Measurements from ENCODE around the gene KIF19.

Gene KIF19

DNA sequence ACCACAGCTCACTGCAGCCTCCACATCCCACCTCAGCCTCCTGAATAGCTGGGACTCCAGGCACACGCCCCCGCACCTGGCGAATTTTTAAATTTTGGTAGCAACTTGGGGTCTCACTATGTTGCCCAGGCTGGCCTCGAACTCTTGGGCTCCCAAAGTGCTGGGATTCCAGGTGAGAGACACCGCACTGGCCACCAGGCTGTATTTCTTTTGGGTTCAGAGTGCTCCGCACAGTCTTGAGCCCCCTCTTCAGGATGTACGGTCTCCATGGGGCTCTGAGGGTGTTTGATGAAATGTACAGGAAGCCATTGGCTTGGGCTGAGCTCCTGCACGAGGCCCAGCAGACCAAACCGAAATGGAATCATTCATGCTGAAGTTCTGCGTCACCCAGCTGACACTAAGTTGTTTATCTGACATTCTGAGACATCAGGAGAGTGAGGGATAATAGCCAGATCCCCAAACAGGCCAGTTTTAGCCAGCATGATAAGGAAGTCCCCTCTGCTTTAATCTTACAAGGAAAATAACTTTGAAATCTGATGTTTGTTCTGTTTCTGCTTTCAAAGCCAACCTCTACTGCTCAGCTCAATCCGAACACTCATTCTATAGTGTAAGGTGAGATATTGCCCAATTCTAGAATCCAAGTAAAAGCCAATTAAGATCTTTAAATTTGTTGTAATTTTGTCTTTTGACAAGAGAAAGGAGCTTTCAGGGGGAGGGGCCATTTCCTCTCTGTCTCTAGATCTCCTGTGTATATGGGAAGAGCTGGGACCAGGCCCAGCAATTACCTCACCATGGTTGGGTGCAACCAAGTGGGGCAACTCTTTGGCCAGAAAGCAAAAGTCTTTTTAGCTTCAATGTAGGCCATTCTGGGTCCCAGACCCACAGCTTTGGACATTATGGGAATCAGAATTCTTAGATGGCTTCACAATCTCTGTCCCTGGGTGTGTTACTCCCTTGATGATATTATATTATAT lies 64.9 kb downstream of the KIF19 start:
- TF ChIP-seq ZFP3 (CRISPR knock-in tag; IDR thresholded peaks at IDR 0.05) = no peak
- TF ChIP-seq, protein P1, sequence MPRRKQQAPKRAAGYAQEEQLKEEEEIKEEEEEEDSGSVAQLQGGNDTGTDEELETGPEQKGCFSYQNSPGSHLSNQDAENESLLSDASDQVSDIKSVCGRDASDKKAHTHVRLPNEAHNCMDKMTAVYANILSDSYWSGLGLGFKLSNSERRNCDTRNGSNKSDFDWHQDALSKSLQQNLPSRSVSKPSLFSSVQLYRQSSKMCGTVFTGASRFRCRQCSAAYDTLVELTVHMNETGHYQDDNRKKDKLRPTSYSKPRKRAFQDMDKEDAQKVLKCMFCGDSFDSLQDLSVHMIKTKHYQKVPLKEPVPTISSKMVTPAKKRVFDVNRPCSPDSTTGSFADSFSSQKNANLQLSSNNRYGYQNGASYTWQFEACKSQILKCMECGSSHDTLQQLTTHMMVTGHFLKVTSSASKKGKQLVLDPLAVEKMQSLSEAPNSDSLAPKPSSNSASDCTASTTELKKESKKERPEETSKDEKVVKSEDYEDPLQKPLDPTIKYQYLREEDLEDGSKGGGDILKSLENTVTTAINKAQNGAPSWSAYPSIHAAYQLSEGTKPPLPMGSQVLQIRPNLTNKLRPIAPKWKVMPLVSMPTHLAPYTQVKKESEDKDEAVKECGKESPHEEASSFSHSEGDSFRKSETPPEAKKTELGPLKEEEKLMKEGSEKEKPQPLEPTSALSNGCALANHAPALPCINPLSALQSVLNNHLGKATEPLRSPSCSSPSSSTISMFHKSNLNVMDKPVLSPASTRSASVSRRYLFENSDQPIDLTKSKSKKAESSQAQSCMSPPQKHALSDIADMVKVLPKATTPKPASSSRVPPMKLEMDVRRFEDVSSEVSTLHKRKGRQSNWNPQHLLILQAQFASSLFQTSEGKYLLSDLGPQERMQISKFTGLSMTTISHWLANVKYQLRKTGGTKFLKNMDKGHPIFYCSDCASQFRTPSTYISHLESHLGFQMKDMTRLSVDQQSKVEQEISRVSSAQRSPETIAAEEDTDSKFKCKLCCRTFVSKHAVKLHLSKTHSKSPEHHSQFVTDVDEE (CRISPR knock-in tag; IDR thresholded peaks at IDR 0.05) = peak; percentile 89
- peak; percentile 56; the same call in 1 of the 2 replicates for TF ChIP-seq TCF4 (CRISPR knock-in tag; IDR thresholded peaks at IDR 0.05; ENCODE audit: borderline replicate concordance)
- no peak for TF ChIP-seq ZNF8 (CRISPR knock-in tag; IDR thresholded peaks at IDR 0.05)
- TF ChIP-seq OSR1 (CRISPR knock-in tag; IDR thresholded peaks at IDR 0.05) = no peak
- TF ChIP-seq ESRRG (CRISPR knock-in tag; IDR thresholded peaks at IDR 0.05) = peak; percentile 59; the same call in 1 of the 2 replicates
- TF ChIP-seq ISL1 (CRISPR knock-in tag; IDR thresholded peaks at IDR 0.05) = peak; percentile 69
- TF ChIP-seq, protein P2, sequence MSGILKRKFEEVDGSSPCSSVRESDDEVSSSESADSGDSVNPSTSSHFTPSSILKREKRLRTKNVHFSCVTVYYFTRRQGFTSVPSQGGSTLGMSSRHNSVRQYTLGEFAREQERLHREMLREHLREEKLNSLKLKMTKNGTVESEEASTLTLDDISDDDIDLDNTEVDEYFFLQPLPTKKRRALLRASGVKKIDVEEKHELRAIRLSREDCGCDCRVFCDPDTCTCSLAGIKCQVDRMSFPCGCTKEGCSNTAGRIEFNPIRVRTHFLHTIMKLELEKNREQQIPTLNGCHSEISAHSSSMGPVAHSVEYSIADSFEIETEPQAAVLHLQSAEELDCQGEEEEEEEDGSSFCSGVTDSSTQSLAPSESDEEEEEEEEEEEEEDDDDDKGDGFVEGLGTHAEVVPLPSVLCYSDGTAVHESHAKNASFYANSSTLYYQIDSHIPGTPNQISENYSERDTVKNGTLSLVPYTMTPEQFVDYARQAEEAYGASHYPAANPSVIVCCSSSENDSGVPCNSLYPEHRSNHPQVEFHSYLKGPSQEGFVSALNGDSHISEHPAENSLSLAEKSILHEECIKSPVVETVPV (CRISPR knock-in tag; IDR thresholded peaks at IDR 0.05) = no peak
- peak; percentile 60; the same call in 1 of the 2 replicates for TF ChIP-seq SNAI2 (CRISPR knock-in tag; IDR thresholded peaks at IDR 0.05)
- TF ChIP-seq TOX (CRISPR knock-in tag; IDR thresholded peaks at IDR 0.05; ENCODE audit: borderline replicate concordance) = no peak
- no peak for TF ChIP-seq ZNF565 (CRISPR knock-in tag; conservative IDR thresholded peaks at IDR 0.05; ENCODE audit: low read depth)
- no peak for TF ChIP-seq ZNF70 (CRISPR knock-in tag; IDR thresholded peaks at IDR 0.05)
- TF ChIP-seq, protein P3, sequence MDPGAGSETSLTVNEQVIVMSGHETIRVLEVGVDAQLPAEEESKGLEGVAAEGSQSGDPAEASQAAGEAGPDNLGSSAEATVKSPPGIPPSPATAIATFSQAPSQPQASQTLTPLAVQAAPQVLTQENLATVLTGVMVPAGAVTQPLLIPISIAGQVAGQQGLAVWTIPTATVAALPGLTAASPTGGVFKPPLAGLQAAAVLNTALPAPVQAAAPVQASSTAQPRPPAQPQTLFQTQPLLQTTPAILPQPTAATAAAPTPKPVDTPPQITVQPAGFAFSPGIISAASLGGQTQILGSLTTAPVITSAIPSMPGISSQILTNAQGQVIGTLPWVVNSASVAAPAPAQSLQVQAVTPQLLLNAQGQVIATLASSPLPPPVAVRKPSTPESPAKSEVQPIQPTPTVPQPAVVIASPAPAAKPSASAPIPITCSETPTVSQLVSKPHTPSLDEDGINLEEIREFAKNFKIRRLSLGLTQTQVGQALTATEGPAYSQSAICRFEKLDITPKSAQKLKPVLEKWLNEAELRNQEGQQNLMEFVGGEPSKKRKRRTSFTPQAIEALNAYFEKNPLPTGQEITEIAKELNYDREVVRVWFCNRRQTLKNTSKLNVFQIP (CRISPR knock-in tag; IDR thresholded peaks at IDR 0.05; ENCODE audit: borderline replicate concordance, low read depth) = no peak
- TF ChIP-seq ARNTL (CRISPR knock-in tag; IDR thresholded peaks at IDR 0.05; ENCODE audit: borderline replicate concordance, low read depth) = no peak
- no peak for TF ChIP-seq RARB (CRISPR knock-in tag; IDR thresholded peaks at IDR 0.05)
- no peak for ATAC-seq

- TF ChIP-seq CSDC2 (CRISPR knock-in tag; IDR thresholded peaks at IDR 0.05) (no peak), SNAI2 (CRISPR knock-in tag; IDR thresholded peaks at IDR 0.05) (no peak), ZFP3 (CRISPR knock-in tag; IDR thresholded peaks at IDR 0.05) (no peak), ZNF565 (CRISPR knock-in tag; conservative IDR thresholded peaks at IDR 0.05; ENCODE audit: low read depth) (no peak), BACH2 (CRISPR knock-in tag; IDR thresholded peaks at IDR 0.05; ENCODE audit: borderline replicate concordance) (no peak), ZFP30 (CRISPR knock-in tag; IDR thresholded peaks at IDR 0.05) (no peak), ZNF8 (CRISPR knock-in tag; IDR thresholded peaks at IDR 0.05) (no peak), ISL1 (CRISPR knock-in tag; IDR thresholded peaks at IDR 0.05) (no peak), TOX (CRISPR knock-in tag; IDR thresholded peaks at IDR 0.05; ENCODE audit: borderline replicate concordance) (no peak), ARNTL (CRISPR knock-in tag; IDR thresholded peaks at IDR 0.05; ENCODE audit: borderline replicate concordance, low read depth) (no peak)
- no peak for ATAC-seq
These were observed 65.7 kb downstream of the KIF19 start for GRCh38 chr17:74391771-74392170.

DNA sequence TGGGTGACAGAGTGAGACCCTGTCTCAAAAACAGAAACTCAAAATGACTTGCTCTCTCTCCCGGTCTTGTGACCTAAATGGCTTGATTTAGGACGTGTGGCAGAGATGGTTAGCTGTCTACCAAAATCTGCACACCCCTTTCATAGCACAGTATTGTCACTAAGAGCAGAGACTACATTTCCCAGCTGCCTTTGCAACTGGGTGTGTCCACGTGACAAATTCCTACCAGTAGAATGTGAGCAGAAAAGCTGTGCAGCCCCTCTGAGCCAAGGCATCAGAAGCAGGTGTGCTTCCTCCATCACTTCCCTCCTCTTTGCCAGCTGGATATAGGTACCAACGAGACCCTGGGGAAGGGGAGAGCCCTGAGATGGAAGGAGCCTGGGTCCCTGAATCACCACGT lies 66.8 kb downstream of the KIF19 start:
- TF ChIP-seq GLIS3 (CRISPR knock-in tag; IDR thresholded peaks at IDR 0.05) (no peak), TCF4 (CRISPR knock-in tag; IDR thresholded peaks at IDR 0.05; ENCODE audit: borderline replicate concordance) (no peak), ZNF565 (CRISPR knock-in tag; conservative IDR thresholded peaks at IDR 0.05; ENCODE audit: low read depth) (no peak), ZC3H10 (CRISPR knock-in tag; IDR thresholded peaks at IDR 0.05) (no peak), PPARA (CRISPR knock-in tag; IDR thresholded peaks at IDR 0.05; ENCODE audit: borderline replicate concordance) (no peak), ZNF8 (CRISPR knock-in tag; IDR thresholded peaks at IDR 0.05) (no peak), CREB5 (CRISPR knock-in tag; IDR thresholded peaks at IDR 0.05; ENCODE audit: low read depth) (no peak), BACH2 (CRISPR knock-in tag; IDR thresholded peaks at IDR 0.05; ENCODE audit: borderline replicate concordance) (no peak)
- TF ChIP-seq, protein P3 (CRISPR knock-in tag; IDR thresholded peaks at IDR 0.05; ENCODE audit: borderline replicate concordance, low read depth) = no peak
- TF ChIP-seq, protein P4, sequence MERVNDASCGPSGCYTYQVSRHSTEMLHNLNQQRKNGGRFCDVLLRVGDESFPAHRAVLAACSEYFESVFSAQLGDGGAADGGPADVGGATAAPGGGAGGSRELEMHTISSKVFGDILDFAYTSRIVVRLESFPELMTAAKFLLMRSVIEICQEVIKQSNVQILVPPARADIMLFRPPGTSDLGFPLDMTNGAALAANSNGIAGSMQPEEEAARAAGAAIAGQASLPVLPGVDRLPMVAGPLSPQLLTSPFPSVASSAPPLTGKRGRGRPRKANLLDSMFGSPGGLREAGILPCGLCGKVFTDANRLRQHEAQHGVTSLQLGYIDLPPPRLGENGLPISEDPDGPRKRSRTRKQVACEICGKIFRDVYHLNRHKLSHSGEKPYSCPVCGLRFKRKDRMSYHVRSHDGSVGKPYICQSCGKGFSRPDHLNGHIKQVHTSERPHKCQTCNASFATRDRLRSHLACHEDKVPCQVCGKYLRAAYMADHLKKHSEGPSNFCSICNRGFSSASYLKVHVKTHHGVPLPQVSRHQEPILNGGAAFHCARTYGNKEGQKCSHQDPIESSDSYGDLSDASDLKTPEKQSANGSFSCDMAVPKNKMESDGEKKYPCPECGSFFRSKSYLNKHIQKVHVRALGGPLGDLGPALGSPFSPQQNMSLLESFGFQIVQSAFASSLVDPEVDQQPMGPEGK (CRISPR knock-in tag; IDR thresholded peaks at IDR 0.05; ENCODE audit: borderline replicate concordance) = no peak
- ATAC-seq = no peak
